NCI-H1092 (cell line): Measurements from ENCODE around the gene IDI1.

Experiments
- DNase-seq: peaks from one replicate; lab custom pipeline; 2025; lab: John Stamatoyannopoulos, UW

The IDI1 gene

GRCh38 chr10:994836-995558, 53.9 kb downstream of the IDI1 start:
- DNase-seq = no peak

- DNase-seq = no peak
These were observed 56.0 kb downstream of the IDI1 start for GRCh38 chr10:992871-993270.

GRCh38 chr10:992467-992866, 56.5 kb downstream of the IDI1 start:
- DNase-seq = no peak

GRCh38 chr10:990808-991207, 58.1 kb downstream of the IDI1 start:
- no peak for DNase-seq
